Parathyroid adenoma (tissue), 2 donors: ENCODE results near the gene DOCK4.

Experiments used
- H2AFZ ChIP-seq: fragments of 300-600 bp; sonication (generic); one replicate; pipeline ENCODE4 v1.7.0; 2017; ENCODE audit warnings: antibody characterized with exemption, mild to moderate bottlenecking
- H3K27ac ChIP-seq: fragments of 300-600 bp; sonication (generic); one replicate; pipeline ENCODE4 v1.7.0; 2017
- H3K27me3 ChIP-seq: fragments of 300-600 bp; sonication (generic); one replicate; pipeline ENCODE4 v1.7.0; 2017; ENCODE audit warnings: low read length; ENCODE audit not compliant: control insufficient read depth, insufficient read depth
- H3K36me3 ChIP-seq: fragments of 300-600 bp; sonication (generic); one replicate; pipeline ENCODE4 v1.7.0; 2017; ENCODE audit warnings: low read length; ENCODE audit not compliant: control insufficient read depth, insufficient read depth
- H3K4me1 ChIP-seq: fragments of 300-600 bp; sonication (generic); one replicate; pipeline ENCODE4 v1.7.0; 2017; ENCODE audit warnings: control low read depth
- H3K4me2 ChIP-seq: fragments of 300-600 bp; sonication (generic); one replicate; pipeline ENCODE4 v1.7.0; 2017; ENCODE audit warnings: low read length
- H3K4me3 ChIP-seq: fragments of 300-600 bp; sonication (generic); one replicate; pipeline ENCODE4 v1.7.0; 2017; ENCODE audit warnings: low read depth, low read length
- H3K79me2 ChIP-seq: fragments of 300-600 bp; sonication (generic); one replicate; pipeline ENCODE4 v1.7.0; 2017; ENCODE audit warnings: control low read depth
- H3K9ac ChIP-seq: fragments of 300-600 bp; sonication (generic); one replicate; pipeline ENCODE4 v1.7.0; 2017; ENCODE audit warnings: mild to moderate bottlenecking
- H3K9me3 ChIP-seq: fragments of 300-600 bp; sonication (generic); one replicate; pipeline ENCODE4 v1.7.0; 2017; ENCODE audit warnings: low read length; ENCODE audit not compliant: control insufficient read depth
- TF ChIP-seq, protein P1 (sequence below): fragments of 300-600 bp; sonication (generic); IDR thresholded peaks from one replicate; pipeline ENCODE4 v1.7.0; 2017; ENCODE audit warnings: antibody characterized with exemption, mild to moderate bottlenecking
- donor health status: primary hyperparathyroidism.

Gene DOCK4

DNA sequence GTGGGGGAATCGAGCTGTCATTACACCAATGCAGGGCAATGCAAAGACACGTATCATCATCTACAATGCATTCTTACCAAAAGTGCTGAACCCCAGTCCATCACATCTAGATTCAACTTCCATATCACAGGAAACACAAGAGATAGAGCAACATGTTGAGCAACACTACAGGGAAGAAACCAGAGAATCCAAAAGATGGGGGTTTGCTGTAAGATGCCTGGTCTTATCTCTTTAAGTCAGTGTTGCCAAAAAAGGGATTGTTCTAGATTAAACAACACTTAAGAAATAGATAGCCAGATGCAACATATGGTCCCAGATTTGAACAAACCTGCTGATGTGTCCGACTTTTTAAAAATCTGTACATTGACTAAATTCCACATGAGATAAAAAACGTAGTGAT lies 328.3 kb downstream of the DOCK4 start:
- Histone ChIP-seq H3K27me3 (no peaks in the 10 kb centered on the region), H3K4me1 (no peaks in the 10 kb centered on the region), H3K36me3 (no peaks in the 10 kb centered on the region), H3K4me2 (no peak overlapping the region), H3K9ac (no peak overlapping the region), H3K79me2 (no peaks in the 10 kb centered on the region), H3K27ac (no peak overlapping the region), H2AFZ (no peak overlapping the region), H3K4me3 (no peak overlapping the region), H3K9me3 (no peaks in the 10 kb centered on the region)
- TF ChIP-seq, protein P1, sequence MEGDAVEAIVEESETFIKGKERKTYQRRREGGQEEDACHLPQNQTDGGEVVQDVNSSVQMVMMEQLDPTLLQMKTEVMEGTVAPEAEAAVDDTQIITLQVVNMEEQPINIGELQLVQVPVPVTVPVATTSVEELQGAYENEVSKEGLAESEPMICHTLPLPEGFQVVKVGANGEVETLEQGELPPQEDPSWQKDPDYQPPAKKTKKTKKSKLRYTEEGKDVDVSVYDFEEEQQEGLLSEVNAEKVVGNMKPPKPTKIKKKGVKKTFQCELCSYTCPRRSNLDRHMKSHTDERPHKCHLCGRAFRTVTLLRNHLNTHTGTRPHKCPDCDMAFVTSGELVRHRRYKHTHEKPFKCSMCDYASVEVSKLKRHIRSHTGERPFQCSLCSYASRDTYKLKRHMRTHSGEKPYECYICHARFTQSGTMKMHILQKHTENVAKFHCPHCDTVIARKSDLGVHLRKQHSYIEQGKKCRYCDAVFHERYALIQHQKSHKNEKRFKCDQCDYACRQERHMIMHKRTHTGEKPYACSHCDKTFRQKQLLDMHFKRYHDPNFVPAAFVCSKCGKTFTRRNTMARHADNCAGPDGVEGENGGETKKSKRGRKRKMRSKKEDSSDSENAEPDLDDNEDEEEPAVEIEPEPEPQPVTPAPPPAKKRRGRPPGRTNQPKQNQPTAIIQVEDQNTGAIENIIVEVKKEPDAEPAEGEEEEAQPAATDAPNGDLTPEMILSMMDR, result no peak

DNA sequence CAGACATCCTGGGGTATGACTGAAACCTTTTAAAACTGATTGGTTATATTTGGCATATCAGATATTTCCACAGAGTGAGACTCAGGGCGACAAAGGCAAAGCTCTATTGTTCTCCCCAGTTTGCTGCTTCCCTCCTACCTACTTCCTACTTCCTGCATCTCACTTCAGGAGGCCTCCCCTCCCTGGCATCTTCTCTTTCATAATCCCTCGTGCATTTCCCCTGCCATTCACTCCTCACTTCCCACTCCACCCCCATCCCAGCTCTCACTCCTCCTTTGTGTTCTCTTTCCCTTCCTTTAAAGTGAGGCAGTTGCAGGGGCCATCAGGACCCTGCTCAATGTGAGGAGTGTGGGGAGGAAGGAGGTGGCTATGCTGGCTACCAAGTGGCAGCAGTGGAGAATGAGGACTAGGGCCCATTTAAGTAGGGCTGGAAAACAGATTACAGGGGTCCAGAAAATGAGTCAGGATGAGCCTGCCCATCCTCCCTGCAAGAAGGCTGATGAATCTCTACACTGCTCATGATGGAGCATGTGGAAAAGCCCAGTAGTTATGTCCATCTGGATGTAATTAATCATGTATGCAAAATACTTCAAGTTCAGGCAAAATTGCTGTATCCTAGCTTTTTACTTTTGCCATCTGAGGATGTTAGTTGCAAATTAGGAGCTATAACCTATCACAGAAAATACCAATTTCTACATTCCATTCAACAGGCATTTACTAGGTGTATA lies 332.1 kb downstream of the DOCK4 start:
- no peaks in the 10 kb centered on the region for H3K27me3 ChIP-seq
- peak overlapping the region; percentile 0 for H3K27ac ChIP-seq
- H3K4me3 ChIP-seq, result no peak overlapping the region
- H3K9ac ChIP-seq, result no peak overlapping the region
- H3K36me3 ChIP-seq, result no peaks in the 10 kb centered on the region
- TF ChIP-seq, protein P1, result no peak
- no peaks in the 10 kb centered on the region for H3K9me3 ChIP-seq
- H3K79me2 ChIP-seq, result no peaks in the 10 kb centered on the region
- no peak overlapping the region for H2AFZ ChIP-seq
- H3K4me1 ChIP-seq, result no peaks in the 10 kb centered on the region
- H3K4me2 ChIP-seq, result no peak overlapping the region

DNA sequence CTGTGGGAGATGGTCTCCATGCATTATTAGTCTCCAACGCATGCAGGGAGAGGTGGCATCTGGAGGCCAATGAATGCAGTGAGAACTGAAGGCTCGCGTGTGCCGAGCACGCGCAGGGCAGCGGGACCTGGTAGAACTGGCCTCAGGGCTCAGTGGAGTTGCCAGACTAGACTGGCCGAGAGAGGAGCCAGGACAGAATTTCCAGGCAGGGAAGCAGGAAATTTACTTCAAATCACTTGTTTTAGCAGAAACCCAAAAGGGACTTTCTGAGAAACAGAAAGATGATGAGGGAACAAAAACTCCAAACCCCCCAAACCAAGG lies 332.9 kb downstream of the DOCK4 start:
- Histone ChIP-seq H3K9ac (no peak overlapping the region), H3K27ac (peak overlapping the region; percentile 0), H3K79me2 (no peaks in the 10 kb centered on the region), H3K4me2 (no peak overlapping the region), H2AFZ (no peak overlapping the region), H3K36me3 (no peaks in the 10 kb centered on the region), H3K4me3 (no peak overlapping the region), H3K9me3 (no peaks in the 10 kb centered on the region), H3K27me3 (no peaks in the 10 kb centered on the region), H3K4me1 (no peaks in the 10 kb centered on the region)
- TF ChIP-seq, protein P1, result no peak

DNA sequence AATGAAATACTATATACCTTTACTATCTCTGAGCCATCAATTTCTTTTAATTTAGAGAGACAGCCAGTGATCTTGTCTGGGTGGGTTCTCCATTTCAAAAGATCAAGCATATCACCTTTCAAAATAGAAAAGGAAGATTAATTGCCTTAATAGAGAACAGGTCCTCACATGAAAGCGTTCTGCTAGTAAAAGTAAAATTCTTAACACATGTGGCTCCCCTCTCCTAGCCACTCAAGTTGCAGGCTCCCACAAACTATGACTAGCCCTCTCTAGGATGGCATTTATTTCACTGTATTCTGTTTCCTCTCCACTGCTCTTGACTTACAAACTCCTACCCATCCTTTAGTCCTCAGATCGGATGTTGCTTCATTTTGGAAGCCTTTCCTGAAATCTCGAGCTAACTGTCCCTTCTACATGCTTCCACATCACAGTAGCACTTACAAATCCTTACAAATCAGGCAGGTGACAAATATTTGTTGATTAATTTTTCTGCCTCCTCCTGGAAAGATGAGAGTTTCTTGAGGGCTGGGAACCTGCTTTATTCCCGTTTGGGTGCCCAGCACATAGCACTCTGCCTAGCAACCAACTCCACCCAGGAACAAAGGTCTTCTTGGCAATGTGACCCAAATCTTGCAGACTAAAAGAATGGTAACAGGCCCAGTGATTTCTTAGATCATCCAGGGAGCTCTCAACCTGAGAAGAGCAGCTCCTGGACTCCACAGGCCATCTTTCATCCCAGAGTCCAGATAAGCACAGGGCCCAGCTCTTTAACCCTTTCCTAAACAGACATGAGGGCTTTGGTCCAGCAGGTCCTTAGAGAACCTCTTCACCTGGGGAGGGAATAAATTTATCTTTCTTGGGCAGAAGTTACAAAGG lies 333.5 kb downstream of the DOCK4 start:
- H2AFZ ChIP-seq, result no peak overlapping the region
- TF ChIP-seq, protein P1, result no peak
- H3K79me2 ChIP-seq, result no peaks in the 10 kb centered on the region
- H3K27me3 ChIP-seq, result no peaks in the 10 kb centered on the region
- H3K27ac ChIP-seq, result no peak overlapping the region
- no peaks in the 10 kb centered on the region for H3K4me1 ChIP-seq
- no peaks in the 10 kb centered on the region for H3K9me3 ChIP-seq
- H3K9ac ChIP-seq, result no peak overlapping the region
- no peak overlapping the region for H3K4me3 ChIP-seq
- H3K36me3 ChIP-seq, result no peaks in the 10 kb centered on the region
- no peak overlapping the region for H3K4me2 ChIP-seq
